ENCODE measurements around the gene REXO1. TPM values are rescaled to one million over a fixed set of nuclear protein-coding genes. Genes with fewer than 3 reads are reported as not detected.

Gene REXO1
- total and polyA plus RNA-seq, 2 of the 8 experiments (the other 6 are each of a cell fraction or from before 2014, with no cell fraction given): 42.4 to 44.3 TPM

DNA sequence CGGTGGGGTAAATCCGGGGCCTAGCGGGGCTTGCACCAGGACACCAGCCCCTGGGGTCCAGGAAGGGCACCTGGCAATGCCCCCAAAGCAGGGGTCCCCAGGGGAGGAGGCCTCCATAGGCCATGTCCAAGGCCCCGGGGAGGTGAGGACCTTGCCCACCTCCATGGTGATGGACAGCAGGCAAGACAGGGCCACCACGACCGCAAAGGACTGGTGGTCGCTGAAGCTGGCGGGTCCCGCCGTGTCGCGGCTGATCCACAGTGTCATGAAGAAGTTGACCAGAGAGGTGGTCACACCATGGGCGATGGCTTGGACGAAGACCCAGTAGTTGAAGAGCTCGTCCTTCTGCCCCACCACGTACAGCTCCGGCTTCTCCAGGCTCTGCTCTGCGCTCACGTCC, 63.0 kb downstream of the REXO1 start:
- H2BK5ac ChIP-seq (ENCODE audit: low read depth, low read length): no peak overlapping the region
- H2AFZ ChIP-seq (ENCODE audit: low read length): no peak overlapping the region
- 95% methylated on average over 19 of the region's 19 CpGs; no CpG with 5 or more reads in 1 of the 2 experiments for WGBS, 2 experiments (ENCODE audit: extremely low coverage in 1 of 2, insufficient coverage in 1 of 2, insufficient read length in 1 of 2, insufficient replicate concordance in 2 of 2, low coverage in 1 of 2, low lambda C conversion rate in 2 of 2, missing lambda C conversion rate in 1 of 2)
- H3K27me3 ChIP-seq (replicated peaks in 1 of 4; ENCODE audit: control insufficient read depth in 3 of 4, extremely low read depth in 1 of 4, insufficient read depth in 3 of 4, low read length in 3 of 4): peaks cover 2 to 24% (median 22%) of the 10 kb centered on the region in 4 experiments
- H2BK20ac ChIP-seq (ENCODE audit: low read length): no peak overlapping the region
- H3K14ac ChIP-seq (ENCODE audit: insufficient read length): no peak overlapping the region
- H4K5ac ChIP-seq (ENCODE audit: insufficient read length, low read depth, low read length): no peak overlapping the region
- H3K79me2 ChIP-seq (ENCODE audit: control insufficient read depth in 1 of 2, insufficient read depth in 2 of 2, low read length in 2 of 2): no peaks in the 10 kb centered on the region
- no peak overlapping the region for H4K91ac ChIP-seq (replicated peaks; ENCODE audit: insufficient read length, low read length)
- H3K36me3 ChIP-seq (ENCODE audit: control insufficient read depth in 2 of 4, insufficient read depth in 4 of 4, low read length in 3 of 4): no peaks in the 10 kb centered on the region
- no peak overlapping the region for H3K56ac ChIP-seq (replicated peaks; ENCODE audit: insufficient read length, low read depth, low read length)
- no peaks in the 10 kb centered on the region for H3K79me1 ChIP-seq (ENCODE audit: low read depth, low read length)
- H3K18ac ChIP-seq (ENCODE audit: extremely low read depth, low read length): no peak overlapping the region
- no peak overlapping the region for H3K23ac ChIP-seq (ENCODE audit: insufficient read length)
- no peak overlapping the region for H3K9ac ChIP-seq (replicated peaks in 1 of 4; ENCODE audit: extremely low read depth in 1 of 4, low read depth in 3 of 4, low read length in 3 of 4)
- no peak overlapping the region for H2BK120ac ChIP-seq (replicated peaks; ENCODE audit: low read depth, low read length)
- POLR2A ChIA-PET (ENCODE audit: partially characterized antibody): interaction anchor here (0.9 kb wide), 1 partner anchor 10 kb away, joined by 3 read pairs; no protein-coding TSS in a partner anchor
- no peak for DNase-seq (ENCODE audit: low read depth in 1 of 2, low spot score in 2 of 2)
- no peak overlapping the region for H2BK12ac ChIP-seq (ENCODE audit: low read depth, low read length)
- no peak overlapping the region for H3K4ac ChIP-seq (replicated peaks; ENCODE audit: insufficient read length, low read depth, low read length)
- no peak overlapping the region for H4K8ac ChIP-seq (ENCODE audit: extremely low read depth, insufficient read depth, low read length)
- FAIRE-seq: no peak
- H3K23me2 ChIP-seq (ENCODE audit: low read depth, low read length): no peaks in the 10 kb centered on the region; the same call in 1 of the 2 replicates
- no peak overlapping the region for H2AK5ac ChIP-seq (ENCODE audit: low read depth, low read length)
- H4K20me1 ChIP-seq (replicated peaks in 1 of 2; ENCODE audit: control insufficient read depth in 1 of 2, insufficient read depth in 2 of 2, low read length in 2 of 2): peaks cover 0 to 2% of the 10 kb centered on the region in 2 experiments
- no peak overlapping the region for H3K27ac ChIP-seq (ENCODE audit: low read depth, low read length)
- CTCF ChIA-PET (ENCODE audit: partially characterized antibody): interaction anchor here (0.6 to 7.2 kb wide), 11 partner anchors 10 to 226 kb away, joined by 3 to 150 read pairs (median 5); no protein-coding TSS in a partner anchor
- peaks cover 5 to 6% of the 10 kb centered on the region in 2 experiments; a peak in 2 of 4 replicates for H3K9me3 ChIP-seq (ENCODE audit: insufficient read depth in 2 of 2, low read depth in 1 of 2, low read length in 1 of 2)
- no peak overlapping the region for H3K4me2 ChIP-seq (ENCODE audit: insufficient read depth in 1 of 2, low read depth in 2 of 2, low read length in 2 of 2)
- H3K4me3 ChIP-seq (ENCODE audit: extremely low read depth in 1 of 4, insufficient read depth in 2 of 4, low read depth in 3 of 4, low read length in 4 of 4): no peak overlapping the region
- H3K4me1 ChIP-seq (replicated peaks in 1 of 4; ENCODE audit: control insufficient read depth in 3 of 4, insufficient read depth in 4 of 4, low read length in 3 of 4): peaks cover 0 to 3% (median 1%) of the 10 kb centered on the region in 4 experiments; a peak in 1 of 7 replicates
- H2BK15ac ChIP-seq (ENCODE audit: low read length): no peak overlapping the region
- TF ChIP-seq CHD2 (IDR thresholded peaks at IDR 0.05; ENCODE audit: low read length) (no peak), JUN (IDR thresholded peaks at IDR 0.05; ENCODE audit: low read depth, low read length) (no peak), TAF1 (IDR thresholded peaks at IDR 0.05; ENCODE audit: low read depth, low read length) (no peak), SP2 (IDR thresholded peaks at IDR 0.05; ENCODE audit: low read length) (no peak), EP300 (IDR thresholded peaks at IDR 0.05; ENCODE audit: borderline replicate concordance in 1 of 2, low read depth in 2 of 2, low read length in 2 of 2) (no peak), RNF2 (IDR thresholded peaks at IDR 0.05; ENCODE audit: borderline replicate concordance, low read depth, low read length, missing control alignments, poor library complexity, severe bottlenecking) (no peak), SIRT6 (IDR thresholded peaks at IDR 0.05; ENCODE audit: low read length) (no peak), HDAC2 (IDR thresholded peaks at IDR 0.05; ENCODE audit: borderline replicate concordance in 1 of 2, low read depth in 2 of 2, low read length in 2 of 2) (no peak)

All from H1 (cell line).